ENCODE results near the gene GRK3.

DNA sequence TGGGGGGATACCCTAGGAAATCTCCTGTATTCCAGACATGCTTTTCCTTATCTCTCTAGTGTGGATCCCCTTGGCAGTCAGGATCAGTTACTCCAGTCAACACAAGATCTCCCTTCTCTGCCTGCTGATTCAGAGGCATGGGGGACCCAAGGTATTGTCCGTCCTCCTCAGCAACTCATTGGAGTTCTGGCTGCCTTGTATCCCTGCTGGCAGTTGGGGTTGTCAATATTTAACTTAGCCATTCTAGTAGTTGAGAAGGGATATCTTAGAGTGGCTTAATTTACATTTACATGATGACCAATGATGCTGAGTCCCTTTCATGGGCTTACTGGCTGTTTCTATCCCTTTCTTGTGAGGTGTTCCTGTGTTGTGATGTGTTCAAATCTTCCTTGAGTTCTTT is 74.2 kb downstream of the GRK3 start:
- no peak for TF ChIP-seq SUZ12 (IDR thresholded peaks at IDR 0.05; ENCODE audit: extremely low read depth, insufficient read depth, insufficient read length)
- TF ChIP-seq YY1 (IDR thresholded peaks at IDR 0.05; ENCODE audit: insufficient read depth, insufficient read length), result no peak

Data from NT2/D1 (cell line).